CD4-positive, alpha-beta T cell (primary cell): Measurements from ENCODE around the gene FAM174C. TPM values are rescaled to one million over a fixed set of nuclear protein-coding genes. Genes with fewer than 3 reads are reported as not detected.
"Not testable (repeated sequence)": the region's sequence is repeated elsewhere in the genome, so short reads cannot be mapped to it uniquely, and the experiment has no call there.

ENCODE experiments used
- ATAC-seq: fragments of 200-7000 bp; cut with Tn5 transposase; one replicate; pipeline ENCODE4 v1.10.0; 2022; ENCODE audit warnings: mild to moderate bottlenecking; ENCODE audit not compliant: poor library complexity
- CTCF ChIA-PET: fragments of 350-600 bp; sonication (Branson Sonifier 250); formaldehyde crosslinking; loops from one replicate; lab custom pipeline; 2021; ENCODE audit warnings: antibody characterized with exemption, inconsistent platforms; lab: Charles Lee
- POLR2A ChIA-PET: fragments of 350-600 bp; sonication (Branson Sonifier 250); formaldehyde crosslinking; loops from one replicate; lab custom pipeline; 2021; ENCODE audit warnings: antibody characterized with exemption, inconsistent platforms; lab: Charles Lee
- DNase-seq, 14 experiments: peaks; one replicate each; pipeline ENCODE4 v3.0.0-alpha.2; 2013 to 2020; ENCODE audit warnings: mixed read lengths in 2 of 14
- H3K27ac ChIP-seq, 2 donors: one replicate each; pipeline versions ENCODE4 v1.5.1 to v1.7.0; 2013; ENCODE audit warnings: low read length in 2 of 2, low read depth in 1 of 2, mild to moderate bottlenecking in 1 of 2
- H3K27me3 ChIP-seq, 2 experiments: 1 replicate in 1 of 2; 2 replicates in 1 of 2; pipeline versions ENCODE4 v1.6.1 to v1.7.0; 2013; ENCODE audit warnings: low read length in 2 of 2, control low read depth in 1 of 2, mild to moderate bottlenecking in 1 of 2, moderate library complexity in 1 of 2; ENCODE audit not compliant: insufficient read depth in 2 of 2, control insufficient read depth in 1 of 2
- H3K36me3 ChIP-seq: one replicate; pipeline ENCODE4 v1.6.1; 2013; ENCODE audit warnings: low read length, control low read depth; ENCODE audit not compliant: insufficient read depth
- H3K4me1 ChIP-seq: one replicate; pipeline ENCODE4 v1.6.1; 2013; ENCODE audit warnings: low read length, control low read depth; ENCODE audit not compliant: insufficient read depth
- H3K4me3 ChIP-seq: one replicate; pipeline ENCODE4 v1.5.1; 2013; ENCODE audit warnings: mild to moderate bottlenecking, low read length, moderate library complexity
- H3K9me3 ChIP-seq, 2 experiments: 1 replicate in 1 of 2; 2 replicates in 1 of 2; pipeline versions ENCODE4 v1.6.1 to v1.7.0; 2013; ENCODE audit warnings: low read length in 2 of 2, mild to moderate bottlenecking in 2 of 2, control low read depth in 1 of 2, moderate library complexity in 1 of 2; ENCODE audit not compliant: control insufficient read depth in 1 of 2, insufficient read depth in 1 of 2
- H3K27ac Mint-ChIP-seq: one replicate; pipeline ENCODE4 v1.8.0; 2020; ENCODE audit warnings: mixed read lengths
- H3K27me3 Mint-ChIP-seq: one replicate; pipeline ENCODE4 v1.8.0; 2021; ENCODE audit warnings: mixed read lengths
- H3K36me3 Mint-ChIP-seq: one replicate; pipeline ENCODE4 v1.8.0; 2021; ENCODE audit warnings: low read depth, mixed read lengths
- H3K4me1 Mint-ChIP-seq: one replicate; pipeline ENCODE4 v1.8.0; 2021; ENCODE audit warnings: low read depth, mixed read lengths
- H3K4me3 Mint-ChIP-seq: one replicate; pipeline ENCODE4 v1.8.0; 2020; ENCODE audit warnings: mild to moderate bottlenecking, mixed read lengths
- H3K9me3 Mint-ChIP-seq: one replicate; pipeline ENCODE4 v1.8.0; 2020; ENCODE audit warnings: mixed read lengths
- intact Hi-C, 2 experiments: fragments of 100-400 bp; cut with DNase I in 1 of 2; cut with micrococcal nuclease in 1 of 2; formaldehyde crosslinking; loops; one replicate each; pipeline versions ENCODE4 v1.15.1 to v1.9.0; 2023 to 2025; cut with DNase I, micrococcal nuclease
- total RNA-seq, 174 experiments: library from RNA in 2 of 174; stranded (reverse) in 2 of 174; gene quantifications; one replicate each; pipeline ENCODE4 v1.2.3 and lab custom pipeline; 2021 to 2026
- TF ChIP-seq, protein P1 (sequence below): fragments of 200-600 bp; IDR thresholded peaks from one replicate; pipeline ENCODE4 v1.8.0; 2022; ENCODE audit warnings: antibody characterized with exemption, mild to moderate bottlenecking

FAM174C gene
- total RNA-seq, 2 experiments from 2014 or later: 32.0 to 38.3 TPM

DNA sequence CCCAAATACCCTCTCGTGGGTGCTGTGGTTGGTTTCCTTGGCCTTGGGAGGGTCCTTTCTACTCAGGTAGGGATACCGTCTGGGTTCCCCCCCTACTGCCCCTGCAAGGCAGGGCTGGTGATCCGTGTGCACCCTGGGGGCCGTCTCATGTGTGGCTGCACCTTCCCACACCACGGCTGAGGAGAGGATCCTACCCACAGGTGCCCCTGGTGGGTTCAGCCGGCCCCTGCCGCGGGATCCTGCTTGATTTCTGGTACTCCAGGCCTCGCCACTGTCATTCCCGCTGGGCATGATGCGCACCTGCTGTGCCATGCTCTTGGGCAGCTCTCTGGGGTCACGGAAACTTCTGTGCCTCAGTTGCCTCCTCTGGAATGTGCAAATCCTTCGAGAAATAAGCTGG is 41.1 kb downstream of the FAM174C start:
- intact Hi-C loops: no loop called here
- CTCF ChIA-PET: interaction anchor here (1.2 kb wide), 1 partner anchor 129 kb away, joined by 3 read pairs; no protein-coding TSS in a partner anchor
- H3K4me3 Mint-ChIP-seq: no peak overlapping the region

DNA sequence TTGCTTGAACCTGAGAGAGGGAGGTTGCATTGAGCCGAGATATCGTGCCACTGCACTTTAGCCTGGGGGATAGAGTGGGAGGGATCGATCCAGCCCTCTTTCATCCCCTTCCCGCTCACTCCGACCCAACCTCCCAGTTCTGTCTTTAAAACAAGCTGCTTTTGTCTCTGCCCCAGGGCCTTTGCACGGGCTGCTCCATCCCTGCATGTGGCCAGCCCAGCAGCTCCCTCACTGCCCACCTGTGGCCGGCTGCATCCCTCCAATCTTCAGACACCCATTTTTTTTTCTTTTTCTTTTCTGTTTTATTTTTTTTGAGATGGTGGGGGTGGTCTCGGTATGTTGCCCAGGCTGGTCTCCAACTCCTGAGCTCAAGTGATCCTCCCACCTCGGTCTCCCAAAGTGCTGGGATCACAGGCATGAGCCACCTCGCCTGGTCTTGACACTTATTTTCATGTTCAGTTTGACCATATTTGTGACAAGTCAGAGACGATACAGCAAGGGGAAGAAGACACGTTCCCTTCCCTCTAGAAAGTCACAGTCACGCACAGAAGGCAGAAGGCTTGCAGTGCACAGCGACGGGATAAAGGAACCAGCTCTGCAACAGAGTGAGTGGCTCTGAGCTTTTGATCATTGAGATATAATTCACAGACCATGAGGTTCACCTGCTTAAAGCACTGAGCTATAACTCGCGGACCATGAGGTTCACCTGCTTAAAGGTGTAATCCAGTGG is 42.1 kb downstream of the FAM174C start:
- H3K36me3 Mint-ChIP-seq: no peaks in the 10 kb centered on the region
- no peaks in the 10 kb centered on the region for H3K36me3 ChIP-seq
- no peak overlapping the region for H3K4me3 ChIP-seq
- H3K27me3 ChIP-seq: peaks cover 35 to 37% of the 10 kb centered on the region in 2 experiments
- H3K4me1 Mint-ChIP-seq: no peaks in the 10 kb centered on the region
- H3K9me3 ChIP-seq: peaks cover 0 to 26% of the 10 kb centered on the region in 2 experiments
- no peaks in the 10 kb centered on the region for H3K9me3 Mint-ChIP-seq
- H3K27me3 Mint-ChIP-seq: peaks cover 32% of the 10 kb centered on the region
- DNase-seq: no peak
- ATAC-seq: no peak
- no peak overlapping the region for H3K27ac Mint-ChIP-seq
- ChIA-PET POLR2A (interaction anchor here (0.6 kb wide), 1 partner anchor 66 kb away, joined by 3 read pairs; no protein-coding TSS in a partner anchor), CTCF (interaction anchor here (1.0 kb wide), 1 partner anchor 31 kb away, joined by 4 read pairs; no protein-coding TSS in a partner anchor)
- H3K4me1 ChIP-seq: peaks cover 13% of the 10 kb centered on the region
- no peak overlapping the region for H3K27ac ChIP-seq
- no peak overlapping the region for H3K4me3 Mint-ChIP-seq
- TF ChIP-seq, protein P1, sequence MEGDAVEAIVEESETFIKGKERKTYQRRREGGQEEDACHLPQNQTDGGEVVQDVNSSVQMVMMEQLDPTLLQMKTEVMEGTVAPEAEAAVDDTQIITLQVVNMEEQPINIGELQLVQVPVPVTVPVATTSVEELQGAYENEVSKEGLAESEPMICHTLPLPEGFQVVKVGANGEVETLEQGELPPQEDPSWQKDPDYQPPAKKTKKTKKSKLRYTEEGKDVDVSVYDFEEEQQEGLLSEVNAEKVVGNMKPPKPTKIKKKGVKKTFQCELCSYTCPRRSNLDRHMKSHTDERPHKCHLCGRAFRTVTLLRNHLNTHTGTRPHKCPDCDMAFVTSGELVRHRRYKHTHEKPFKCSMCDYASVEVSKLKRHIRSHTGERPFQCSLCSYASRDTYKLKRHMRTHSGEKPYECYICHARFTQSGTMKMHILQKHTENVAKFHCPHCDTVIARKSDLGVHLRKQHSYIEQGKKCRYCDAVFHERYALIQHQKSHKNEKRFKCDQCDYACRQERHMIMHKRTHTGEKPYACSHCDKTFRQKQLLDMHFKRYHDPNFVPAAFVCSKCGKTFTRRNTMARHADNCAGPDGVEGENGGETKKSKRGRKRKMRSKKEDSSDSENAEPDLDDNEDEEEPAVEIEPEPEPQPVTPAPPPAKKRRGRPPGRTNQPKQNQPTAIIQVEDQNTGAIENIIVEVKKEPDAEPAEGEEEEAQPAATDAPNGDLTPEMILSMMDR: no peak
- intact Hi-C loops: no loop called here

More for the DNA sequence above, 41.1 kb downstream of the FAM174C start:
- TF ChIP-seq, protein P1: no peak
- Mint-ChIP-seq H3K4me1 (no peaks in the 10 kb centered on the region), H3K27me3 (peaks cover 29% of the 10 kb centered on the region), H3K36me3 (no peaks in the 10 kb centered on the region), H3K27ac (no peak overlapping the region), H3K9me3 (no peaks in the 10 kb centered on the region)
- ATAC-seq (no peak), DNase-seq (no peak)
- Histone ChIP-seq H3K4me3 (no peak overlapping the region), H3K36me3 (no peaks in the 10 kb centered on the region), H3K27me3 (peaks cover 30 to 37% of the 10 kb centered on the region in 2 experiments), H3K9me3 (peaks cover 0 to 26% of the 10 kb centered on the region in 2 experiments), H3K4me1 (peaks cover 13% of the 10 kb centered on the region), H3K27ac (no peak overlapping the region)
- POLR2A ChIA-PET: no interaction called here

DNA sequence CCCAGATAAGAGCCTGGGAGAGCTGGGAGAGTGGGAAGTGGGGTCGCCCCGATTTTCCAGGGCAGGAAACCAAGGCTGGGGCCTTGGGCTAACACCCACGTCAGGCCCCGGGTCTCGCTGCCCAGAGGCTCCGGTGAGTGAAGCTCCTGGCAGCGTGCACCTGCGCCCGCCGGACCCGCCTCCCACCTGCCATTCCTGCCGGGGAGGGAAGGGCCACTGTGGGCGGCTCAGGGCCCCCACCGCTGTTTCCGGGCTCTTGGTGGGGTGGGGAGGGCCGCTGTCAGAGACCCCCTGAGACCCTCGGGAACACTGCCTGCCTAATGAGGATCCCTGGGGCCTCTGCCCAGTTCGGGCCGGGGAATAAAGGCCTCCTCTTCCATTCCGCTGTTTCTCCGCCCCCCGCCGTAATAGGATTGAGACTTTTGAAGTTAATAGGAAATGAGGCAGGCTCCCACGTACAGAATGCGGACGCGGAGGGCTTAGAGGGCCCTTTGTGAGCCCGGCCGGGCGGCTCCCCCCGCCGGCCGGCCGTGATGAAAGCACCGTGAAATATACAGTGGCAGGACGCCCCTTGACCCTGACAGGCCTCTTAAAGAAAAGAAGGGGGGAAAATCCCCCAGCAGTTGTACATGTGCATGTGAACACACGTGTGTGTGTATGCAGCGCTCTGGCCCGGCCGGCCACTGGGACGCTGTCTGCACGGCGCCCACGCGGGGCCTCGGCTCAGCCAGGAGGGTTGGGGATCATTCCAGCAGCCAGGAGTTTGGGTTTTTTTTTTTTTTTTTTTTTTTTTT is 43.5 kb downstream of the FAM174C start:
- Mint-ChIP-seq H3K9me3 (no peaks in the 10 kb centered on the region), H3K36me3 (no peaks in the 10 kb centered on the region), H3K4me3 (no peak overlapping the region), H3K27me3 (peaks cover 43% of the 10 kb centered on the region), H3K27ac (no peak overlapping the region), H3K4me1 (no peaks in the 10 kb centered on the region)
- Histone ChIP-seq H3K4me1 (peaks cover 13% of the 10 kb centered on the region), H3K27ac (no peak overlapping the region), H3K36me3 (no peaks in the 10 kb centered on the region), H3K27me3 (peaks cover 40 to 41% of the 10 kb centered on the region in 2 experiments), H3K9me3 (peaks cover 0 to 30% of the 10 kb centered on the region in 2 experiments), H3K4me3 (no peak overlapping the region)
- DNase-seq (no peak), ATAC-seq (no peak)
- CTCF ChIA-PET: interaction anchor here (1.0 kb wide), 1 partner anchor 29 kb away, joined by 4 read pairs; no protein-coding TSS in a partner anchor
- intact Hi-C loops: no loop called here
- TF ChIP-seq, protein P1: no peak
- POLR2A ChIA-PET: no interaction called here

DNA sequence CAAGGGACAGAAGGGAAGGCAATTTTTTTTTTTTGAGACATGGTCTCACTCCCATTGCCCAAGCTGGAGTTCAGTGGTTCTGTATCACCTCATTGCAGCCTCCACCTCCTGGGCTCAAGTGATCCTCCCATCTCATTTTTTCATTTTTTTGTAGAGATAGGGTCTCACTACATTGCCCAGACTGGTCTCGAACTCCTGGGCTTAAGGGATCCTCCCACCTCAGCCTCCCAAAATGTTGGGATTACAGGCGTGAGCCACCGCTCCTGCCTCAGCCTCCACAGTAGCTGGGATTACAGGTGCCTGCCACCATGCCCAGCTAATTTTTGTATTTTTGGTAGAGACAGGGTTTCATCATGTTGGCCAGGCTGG is 44.9 kb downstream of the FAM174C start:
- Histone ChIP-seq H3K27me3 (peaks cover 47 to 52% of the 10 kb centered on the region in 2 experiments), H3K4me1 (peaks cover 21% of the 10 kb centered on the region), H3K9me3 (peaks cover 0 to 33% of the 10 kb centered on the region in 2 experiments)
- intact Hi-C loops, H3K4me3 Mint-ChIP-seq, H3K36me3 Mint-ChIP-seq, H3K36me3 ChIP-seq, H3K4me3 ChIP-seq, POLR2A ChIA-PET, CTCF ChIA-PET, H3K27ac Mint-ChIP-seq, H3K9me3 Mint-ChIP-seq, H3K4me1 Mint-ChIP-seq, H3K27ac ChIP-seq, ATAC-seq, DNase-seq: not testable (repeated sequence)
- H3K27me3 Mint-ChIP-seq: peaks cover 49% of the 10 kb centered on the region
